ENCODE data around the gene PLXNC1.

The PLXNC1 gene

GRCh38 chr12:94172031-94172430, 23.7 kb downstream of the PLXNC1 start:
- TF ChIP-seq CTCF (IDR thresholded peaks at IDR 0.05; ENCODE audit: insufficient read depth, low read length, poor library complexity, severe bottlenecking): no peak
- Histone ChIP-seq H3K4me3 (replicated peaks; ENCODE audit: low read depth, low read length) (no peak overlapping the region), H3K27me3 (replicated peaks; ENCODE audit: control insufficient read depth, insufficient read depth, low read length) (no peaks in the 10 kb centered on the region), H3K36me3 (ENCODE audit: control insufficient read depth, insufficient read depth, low read length) (peaks cover 8% of the 10 kb centered on the region)
- DNase-seq (ENCODE audit: extremely low read depth, insufficient read length): no peak

GRCh38 chr12:94172973-94173372, 24.6 kb downstream of the PLXNC1 start:
- TF ChIP-seq CTCF (IDR thresholded peaks at IDR 0.05; ENCODE audit: insufficient read depth, low read length, poor library complexity, severe bottlenecking): no peak
- peaks cover 8% of the 10 kb centered on the region for H3K36me3 ChIP-seq (ENCODE audit: control insufficient read depth, insufficient read depth, low read length)
- H3K27me3 ChIP-seq (replicated peaks; ENCODE audit: control insufficient read depth, insufficient read depth, low read length): no peaks in the 10 kb centered on the region
- no peak for DNase-seq (ENCODE audit: extremely low read depth, insufficient read length)
- H3K4me3 ChIP-seq (replicated peaks; ENCODE audit: low read depth, low read length): no peak overlapping the region

- DNase-seq (ENCODE audit: extremely low read depth, insufficient read length): peak; percentile 54
- peaks cover 8% of the 10 kb centered on the region for H3K36me3 ChIP-seq (ENCODE audit: control insufficient read depth, insufficient read depth, low read length)
- peak overlapping the region; percentile 30 for H3K4me3 ChIP-seq (replicated peaks; ENCODE audit: low read depth, low read length)
- no peaks in the 10 kb centered on the region for H3K27me3 ChIP-seq (replicated peaks; ENCODE audit: control insufficient read depth, insufficient read depth, low read length)
- TF ChIP-seq CTCF (IDR thresholded peaks at IDR 0.05; ENCODE audit: insufficient read depth, low read length, poor library complexity, severe bottlenecking): no peak
Observed at GRCh38 chr12:94173660-94174265, 25.4 kb downstream of the PLXNC1 start.

- Histone ChIP-seq H3K36me3 (ENCODE audit: control insufficient read depth, insufficient read depth, low read length) (peaks cover 4% of the 10 kb centered on the region), H3K4me3 (replicated peaks; ENCODE audit: low read depth, low read length) (no peak overlapping the region), H3K27me3 (replicated peaks; ENCODE audit: control insufficient read depth, insufficient read depth, low read length) (no peaks in the 10 kb centered on the region)
- DNase-seq (ENCODE audit: extremely low read depth, insufficient read length): peak; percentile 56
- TF ChIP-seq CTCF (IDR thresholded peaks at IDR 0.05; ENCODE audit: insufficient read depth, low read length, poor library complexity, severe bottlenecking): no peak
Observed at GRCh38 chr12:94174576-94174975, 26.2 kb downstream of the PLXNC1 start.

GRCh38 chr12:94175763-94176668, 27.6 kb downstream of the PLXNC1 start:
- Histone ChIP-seq H3K27me3 (replicated peaks; ENCODE audit: control insufficient read depth, insufficient read depth, low read length) (no peaks in the 10 kb centered on the region), H3K4me3 (replicated peaks; ENCODE audit: low read depth, low read length) (peak overlapping the region; percentile 10; the same call in 1 of the 2 replicates), H3K36me3 (ENCODE audit: control insufficient read depth, insufficient read depth, low read length) (peaks cover 3% of the 10 kb centered on the region)
- TF ChIP-seq CTCF (IDR thresholded peaks at IDR 0.05; ENCODE audit: insufficient read depth, low read length, poor library complexity, severe bottlenecking): no peak
- DNase-seq (ENCODE audit: extremely low read depth, insufficient read length): peak; percentile 25

All from GM06990 (cell line).